HG03439 (cell line): ENCODE results near the gene XPR1.
"Not testable (repeated sequence)": the region's sequence is repeated elsewhere in the genome, so short reads cannot be mapped to it uniquely, and the experiment has no call there.

Source experiments
- ATAC-seq: cut with Tn5 transposase; IDR thresholded peaks from one replicate; pipeline ENCODE4 v1.9.1; 2021; ENCODE audit warnings: mild to moderate bottlenecking, moderate library complexity; ENCODE audit not compliant: unreplicated experiment

Gene XPR1

DNA sequence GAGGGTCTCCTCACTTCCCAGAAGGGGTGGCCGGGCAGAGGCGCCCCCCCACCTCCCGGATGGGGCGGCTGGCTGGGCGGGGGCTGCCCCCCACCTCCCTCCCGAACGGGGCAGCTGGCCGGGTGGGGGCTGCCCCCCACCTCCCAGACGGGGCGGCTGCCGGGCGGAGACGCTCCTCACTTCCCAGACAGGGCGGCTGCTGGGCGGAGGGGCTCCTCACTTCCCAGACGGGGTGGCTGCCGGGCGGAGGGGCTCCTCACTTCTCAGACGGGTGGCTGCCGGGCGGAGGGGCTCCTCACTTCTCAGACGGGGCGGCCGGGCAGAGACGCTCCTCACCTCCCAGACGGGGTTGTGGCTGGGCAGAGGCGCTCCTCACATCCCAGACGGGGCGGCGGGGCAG lies 78.9 kb downstream of the XPR1 start:
- ATAC-seq = not testable (repeated sequence)

DNA sequence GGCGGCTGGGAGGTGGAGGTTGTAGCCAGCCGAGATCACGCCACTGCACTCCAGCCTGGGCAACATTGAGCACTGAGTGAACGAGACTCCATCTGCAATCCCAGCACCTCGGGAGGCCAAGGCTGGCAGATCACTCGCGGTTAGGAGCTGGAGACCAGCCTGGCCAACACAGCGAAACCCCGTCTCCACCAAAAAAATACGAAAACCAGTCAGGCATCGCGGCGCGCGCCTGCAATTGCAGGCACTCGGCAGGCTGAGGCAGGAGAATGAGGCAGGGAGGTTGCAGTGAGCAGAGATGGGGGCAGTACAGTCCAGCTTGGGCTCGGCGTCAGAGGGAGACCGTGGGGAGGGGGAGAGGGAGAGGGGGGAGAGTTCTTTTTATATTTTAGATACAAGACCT lies 79.4 kb downstream of the XPR1 start:
- not testable (repeated sequence) for ATAC-seq

DNA sequence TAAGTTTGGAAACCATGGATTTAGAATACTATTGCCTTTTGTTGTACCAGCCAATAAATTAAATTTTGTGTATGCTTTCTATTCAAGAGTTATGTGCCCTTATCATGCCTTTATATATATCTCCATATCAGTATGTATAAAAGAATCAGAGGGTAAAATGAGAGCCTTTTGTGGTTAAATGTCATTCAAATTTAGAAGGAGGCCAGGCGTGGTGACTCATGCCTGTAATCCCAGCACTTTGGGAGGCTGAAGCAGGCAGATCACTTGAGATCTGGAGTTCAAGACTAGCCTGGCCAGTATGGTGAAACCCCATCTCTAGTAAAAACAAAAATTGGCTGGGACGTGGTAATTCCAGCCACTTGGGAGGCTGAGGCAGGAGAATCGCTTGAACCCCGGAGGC lies 88.9 kb downstream of the XPR1 start:
- no peak for ATAC-seq

DNA sequence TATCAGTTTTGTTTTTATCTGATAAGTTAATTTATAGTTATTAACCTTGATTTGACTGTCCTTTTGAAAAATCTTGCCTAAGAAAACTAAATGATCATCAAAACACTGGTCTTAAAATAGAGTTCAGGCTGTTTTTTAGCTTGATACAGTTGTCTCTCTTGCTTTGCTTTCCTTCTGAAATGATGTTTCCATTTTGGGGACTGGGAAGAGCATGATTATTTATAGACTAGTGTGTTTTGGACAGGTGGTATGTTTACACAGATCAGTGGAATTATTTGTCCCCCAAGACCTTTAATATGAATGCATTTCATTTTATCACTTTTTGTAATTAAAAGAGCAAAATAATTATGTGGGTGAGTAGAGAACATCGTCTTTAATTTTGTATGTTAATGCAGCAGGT lies 90.8 kb downstream of the XPR1 start:
- no peak for ATAC-seq

DNA sequence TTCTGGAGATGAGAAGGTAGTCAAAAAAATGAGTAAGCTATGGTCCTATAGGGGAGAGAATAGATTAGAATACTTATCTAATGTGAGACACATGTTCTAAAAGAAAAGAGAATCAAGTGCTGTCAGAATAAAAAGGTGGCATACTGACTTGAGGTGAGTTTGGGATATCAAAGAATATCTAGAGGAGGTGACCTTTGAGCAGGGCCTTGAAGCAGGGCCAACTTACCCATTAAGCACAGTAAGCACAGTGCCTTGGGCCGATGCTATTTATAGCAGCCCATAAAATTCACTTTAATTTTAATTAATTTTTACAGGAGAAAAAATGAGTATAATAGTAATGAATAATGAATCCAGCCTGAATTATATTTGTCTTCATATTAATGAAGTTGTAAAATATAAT lies 92.2 kb downstream of the XPR1 start:
- no peak for ATAC-seq

DNA sequence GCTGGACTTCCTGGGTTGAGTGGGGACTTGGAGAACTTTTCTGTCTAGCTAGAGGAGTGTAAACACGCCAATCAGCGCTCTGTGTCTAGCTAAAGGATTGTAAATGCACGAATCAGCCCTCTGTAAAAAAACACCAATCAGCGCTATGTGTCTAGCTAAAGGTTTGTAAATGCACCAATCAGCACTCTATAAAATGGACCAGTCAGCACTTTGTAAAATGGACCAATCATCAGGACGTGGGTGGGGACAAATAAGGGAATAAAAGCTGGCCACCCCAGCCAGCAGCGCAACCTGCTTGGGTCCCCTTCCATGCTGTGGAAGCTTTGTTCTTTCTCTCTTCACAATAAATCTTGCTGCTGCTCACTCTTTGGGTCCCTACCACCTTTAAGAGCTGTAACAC lies 94.2 kb downstream of the XPR1 start:
- not testable (repeated sequence) for ATAC-seq

DNA sequence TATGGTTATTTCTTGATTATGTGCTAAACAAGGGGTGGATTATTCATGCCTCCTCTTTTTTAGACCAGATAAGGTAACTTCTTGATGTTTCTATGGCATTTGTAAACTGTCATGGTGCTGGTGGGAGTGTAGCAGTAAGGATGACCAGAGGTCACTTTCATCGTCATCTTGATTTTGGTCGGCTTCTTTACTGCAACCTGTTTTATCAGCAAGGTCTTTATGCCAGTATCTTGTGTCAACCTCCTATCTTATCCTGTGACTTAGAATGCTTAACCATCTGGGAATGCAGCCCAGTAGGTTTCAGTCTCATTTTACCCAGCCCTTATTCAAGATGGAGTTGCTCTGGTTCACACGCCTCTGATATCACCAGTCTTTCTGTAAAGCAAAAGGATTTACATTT lies 95.9 kb downstream of the XPR1 start:
- ATAC-seq = not testable (repeated sequence)

DNA sequence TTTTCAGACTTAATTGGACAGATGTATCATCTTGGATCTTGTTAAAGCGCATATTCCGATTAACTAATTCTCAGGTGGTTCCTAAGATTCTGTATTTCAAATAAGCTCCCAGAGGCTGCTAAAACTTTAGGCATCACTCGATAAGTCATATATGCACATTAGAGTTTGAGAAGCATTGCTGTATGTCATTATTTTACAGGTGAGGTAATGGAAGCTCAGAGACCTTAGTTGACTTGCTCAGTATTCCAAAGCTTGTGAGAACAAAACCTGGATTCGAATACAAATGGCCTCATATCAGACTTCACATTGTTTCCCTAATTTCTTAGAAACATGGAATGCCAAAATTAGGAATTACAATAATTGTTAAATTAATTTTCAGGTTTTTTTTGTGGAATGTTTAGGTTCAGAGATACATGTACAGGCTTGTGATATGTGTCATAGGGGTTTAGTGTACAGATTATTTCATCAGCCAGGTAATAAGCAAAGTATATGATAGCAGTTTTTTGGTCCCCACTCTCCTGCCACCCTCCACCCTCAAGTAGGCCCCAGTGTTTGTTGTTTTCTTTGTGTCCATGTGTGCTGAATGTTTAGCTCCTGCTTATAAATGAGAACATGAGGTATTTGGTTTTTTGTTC lies 96.8 kb downstream of the XPR1 start:
- no peak for ATAC-seq

DNA sequence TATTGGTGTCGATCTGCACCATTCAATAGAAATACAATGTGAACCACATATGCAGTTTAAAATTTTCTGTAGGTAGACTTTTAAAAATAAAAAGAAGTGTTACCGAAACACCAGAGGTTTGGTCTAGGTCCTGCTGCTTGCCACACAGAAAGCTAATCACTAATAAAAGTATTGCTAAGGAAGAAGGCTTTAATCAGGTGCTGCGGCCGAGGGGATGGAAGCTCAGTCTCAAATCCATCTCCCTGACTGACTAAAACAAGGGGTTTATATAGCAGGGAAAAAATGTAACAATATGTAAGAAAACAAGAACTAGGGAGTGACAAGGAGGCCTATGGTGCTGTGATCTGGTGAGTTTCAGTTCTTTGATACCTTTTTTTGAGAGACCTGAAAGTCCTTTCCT lies 99.3 kb downstream of the XPR1 start:
- no peak for ATAC-seq

DNA sequence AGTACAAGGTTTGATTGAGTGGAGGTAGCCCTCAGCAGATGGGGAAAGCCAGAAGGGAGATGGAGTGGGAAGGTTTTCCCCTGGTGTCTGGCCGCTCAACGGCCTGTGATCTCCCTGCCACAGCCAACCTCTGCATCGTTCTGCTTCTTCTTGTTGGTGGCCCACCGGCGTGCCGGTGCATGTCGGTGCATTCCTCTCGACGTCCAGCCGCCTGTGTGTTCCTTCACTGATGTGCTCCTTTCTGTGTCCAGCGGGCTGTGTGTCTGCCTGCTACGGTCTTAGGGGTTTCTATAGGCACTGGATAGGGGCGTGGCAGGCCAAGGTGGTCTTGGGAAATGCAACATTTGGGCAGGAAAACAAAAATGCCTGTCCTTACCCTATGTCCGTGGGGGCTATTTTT lies 101.0 kb downstream of the XPR1 start:
- ATAC-seq = no peak

DNA sequence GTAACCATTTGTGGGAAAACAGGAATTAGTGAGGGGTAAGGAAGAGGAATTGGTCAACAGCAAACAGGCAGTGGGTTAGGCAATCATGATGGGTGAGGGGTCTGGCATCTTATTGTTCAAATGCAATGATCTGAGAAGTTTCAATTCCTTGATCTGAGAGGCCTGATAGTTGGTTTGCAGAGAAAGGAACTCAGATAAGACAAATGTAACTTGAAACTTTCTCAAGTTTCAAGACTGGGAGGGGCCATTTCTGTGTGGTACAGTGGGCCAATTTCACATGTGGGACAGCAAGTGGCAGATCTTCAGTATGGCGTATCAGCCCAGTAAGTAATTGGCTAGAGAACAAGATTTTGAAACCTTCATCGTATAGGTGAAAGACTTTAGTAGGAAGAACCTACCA lies 102.5 kb downstream of the XPR1 start:
- ATAC-seq = no peak

DNA sequence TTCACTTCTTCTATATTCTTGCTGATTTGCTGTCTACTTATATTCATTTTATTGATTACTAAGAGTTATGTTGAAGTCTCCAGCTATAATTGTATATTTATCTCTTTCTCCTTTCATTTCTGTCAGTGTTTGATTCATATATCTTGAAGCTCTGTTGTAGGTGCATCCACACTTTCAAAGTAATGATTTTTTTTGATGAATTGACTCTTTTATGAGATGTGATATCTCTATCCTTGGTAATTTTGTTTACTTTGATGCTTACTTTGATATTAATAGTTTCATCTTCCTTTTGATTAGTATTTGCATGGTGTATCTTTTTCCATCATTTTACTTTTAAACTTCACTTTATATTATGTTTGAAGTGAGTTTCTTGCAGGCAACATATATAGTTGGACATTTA lies 110.8 kb downstream of the XPR1 start:
- ATAC-seq = no peak

DNA sequence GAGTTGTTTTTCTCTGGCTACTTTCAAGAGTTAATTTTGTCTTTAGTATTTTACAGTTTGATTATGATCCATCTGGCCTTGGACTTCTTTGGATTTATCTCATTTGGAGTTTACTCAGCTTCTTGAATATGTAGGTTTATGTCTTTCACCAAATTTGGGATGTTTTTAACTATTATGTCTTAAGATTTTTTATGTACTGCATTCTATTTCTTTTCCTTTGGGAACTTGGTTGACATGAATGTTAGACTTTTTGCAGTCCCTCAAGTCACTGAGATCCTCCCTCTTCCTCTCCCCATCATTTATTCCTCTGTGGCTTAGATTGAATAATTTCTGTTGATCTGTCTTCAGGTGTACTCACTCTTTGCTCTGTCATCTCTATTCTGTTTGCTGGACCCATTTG lies 112.0 kb downstream of the XPR1 start:
- ATAC-seq = no peak

DNA sequence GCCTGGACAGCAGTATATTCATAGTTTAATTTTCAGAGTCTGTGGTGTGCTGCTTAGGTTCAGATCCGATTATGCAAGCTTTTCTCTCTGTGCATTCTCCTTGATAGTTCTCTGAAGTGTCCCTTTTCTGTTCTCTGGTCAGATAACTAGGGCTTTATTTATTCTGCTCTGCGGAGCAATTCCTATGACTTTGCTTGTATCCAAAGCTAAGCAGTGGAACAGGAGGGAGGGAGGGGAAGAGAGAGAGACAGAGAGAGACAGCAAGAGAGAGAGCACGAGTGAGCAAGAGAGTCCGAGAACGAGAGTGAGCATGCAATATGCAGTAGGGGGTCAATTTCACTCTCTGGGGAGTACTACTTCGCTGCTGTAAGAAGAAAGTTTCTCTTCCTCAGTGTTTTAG lies 113.3 kb downstream of the XPR1 start:
- ATAC-seq = no peak

DNA sequence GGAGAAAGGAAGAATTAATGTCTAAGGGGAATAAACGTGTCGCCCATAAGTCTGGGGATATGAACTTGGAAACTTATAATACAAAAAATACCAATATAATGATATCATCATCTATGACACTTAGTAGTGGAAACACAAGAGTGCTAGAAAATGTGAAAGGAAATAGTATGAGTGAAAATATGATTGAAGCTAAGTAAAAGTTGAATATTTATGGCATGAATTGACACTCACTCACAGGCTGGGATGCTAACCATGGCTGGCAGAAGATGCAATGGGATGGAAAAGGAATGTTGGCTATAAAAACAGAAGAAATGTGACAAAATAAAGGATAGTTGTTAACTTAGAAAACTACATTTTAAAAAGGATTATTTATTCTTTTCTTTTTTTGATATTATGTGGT lies 120.1 kb downstream of the XPR1 start:
- no peak for ATAC-seq

DNA sequence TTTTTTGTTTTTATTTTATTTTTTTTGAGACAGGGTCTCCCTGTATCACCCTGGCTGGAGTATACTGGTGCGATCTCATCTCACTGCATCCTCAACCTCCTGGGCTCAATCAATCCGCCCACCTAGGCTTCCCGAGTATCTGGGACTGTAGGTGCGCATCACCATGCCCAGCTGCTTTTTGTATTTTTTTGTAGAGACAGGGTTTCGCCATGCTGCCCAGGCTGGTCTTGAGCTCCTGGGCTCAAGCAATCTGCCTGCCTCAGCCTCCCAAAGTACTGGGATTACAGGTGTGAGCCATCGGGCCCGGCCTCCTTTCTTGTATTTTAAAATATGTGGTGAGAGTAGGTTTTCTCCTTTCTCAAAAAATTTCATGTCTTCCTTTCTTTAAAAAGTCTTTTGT lies 122.6 kb downstream of the XPR1 start:
- no peak for ATAC-seq

DNA sequence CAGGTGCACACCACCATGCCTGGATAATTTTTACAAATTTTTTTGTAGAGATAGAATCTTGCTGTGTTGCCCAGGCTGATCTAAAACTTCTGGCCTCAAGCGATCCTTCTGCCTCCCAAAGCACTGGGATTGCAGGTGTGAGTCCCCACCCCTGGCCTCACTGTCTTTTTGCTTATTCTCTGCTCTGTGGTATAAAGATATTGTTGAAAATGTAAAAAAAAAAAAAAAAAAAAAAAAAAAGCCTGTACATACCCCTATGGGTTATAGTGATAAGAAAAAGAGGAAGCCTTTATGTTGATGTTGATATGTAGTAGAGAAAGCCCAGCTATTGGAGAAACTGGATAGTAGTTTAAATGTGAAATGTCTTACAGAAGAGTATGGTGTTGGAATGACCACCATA lies 125.8 kb downstream of the XPR1 start:
- no peak for ATAC-seq

DNA sequence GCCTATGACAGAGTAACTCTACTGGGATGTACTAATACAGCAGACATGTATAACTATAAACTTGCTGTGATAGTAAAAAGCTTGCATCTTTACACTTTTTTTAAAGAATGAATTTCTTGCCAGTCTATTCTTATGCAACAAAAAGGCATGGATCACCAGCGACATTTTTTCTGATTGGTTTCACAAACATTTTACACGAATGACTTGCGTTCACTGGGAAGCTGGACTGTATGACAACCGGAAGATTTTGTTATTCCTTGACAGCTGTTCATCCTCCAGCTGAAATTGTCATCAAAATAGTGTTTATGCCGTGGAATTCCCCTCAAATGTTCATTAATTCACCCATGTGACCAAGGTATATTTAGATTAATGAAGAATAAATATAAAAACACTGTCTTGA lies 131.0 kb downstream of the XPR1 start:
- no peak for ATAC-seq

DNA sequence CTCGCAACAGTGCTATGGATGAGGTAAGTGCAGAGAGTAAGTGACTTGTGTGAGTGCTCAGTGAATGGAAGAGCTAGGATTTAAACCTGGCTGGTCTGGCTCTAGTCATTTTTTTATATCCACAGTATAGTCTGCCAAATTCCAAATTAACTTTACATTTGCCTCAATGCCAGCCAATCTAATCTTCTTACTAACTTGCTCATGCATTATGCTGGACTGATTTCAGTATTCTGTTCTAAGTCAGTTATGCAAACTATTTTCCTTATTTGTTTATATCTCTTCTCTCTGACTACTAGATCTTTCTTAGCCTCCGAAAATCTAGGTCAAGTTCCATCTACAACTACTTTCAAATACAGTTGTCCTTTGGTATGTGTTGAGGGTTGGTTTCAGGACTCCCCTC lies 133.3 kb downstream of the XPR1 start:
- ATAC-seq = no peak

DNA sequence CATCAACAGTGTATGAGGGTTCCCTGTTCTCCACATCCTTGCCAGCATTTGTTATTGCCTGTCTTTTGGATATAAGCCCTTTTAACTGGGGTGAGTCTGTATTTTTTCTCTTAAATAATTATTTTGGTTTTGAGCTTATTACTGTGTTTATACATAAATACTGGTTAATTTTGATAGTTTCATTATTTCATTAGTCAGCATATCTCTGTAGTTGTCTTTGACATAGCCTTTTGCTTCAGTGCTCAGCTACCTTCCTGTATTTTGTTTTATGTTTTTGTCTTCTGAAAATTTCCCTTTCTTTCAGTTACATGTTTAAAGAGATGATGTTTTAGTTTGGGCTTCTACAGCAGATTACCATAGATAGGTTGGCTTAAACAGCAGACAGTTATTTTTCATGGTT lies 138.1 kb downstream of the XPR1 start:
- no peak for ATAC-seq

DNA sequence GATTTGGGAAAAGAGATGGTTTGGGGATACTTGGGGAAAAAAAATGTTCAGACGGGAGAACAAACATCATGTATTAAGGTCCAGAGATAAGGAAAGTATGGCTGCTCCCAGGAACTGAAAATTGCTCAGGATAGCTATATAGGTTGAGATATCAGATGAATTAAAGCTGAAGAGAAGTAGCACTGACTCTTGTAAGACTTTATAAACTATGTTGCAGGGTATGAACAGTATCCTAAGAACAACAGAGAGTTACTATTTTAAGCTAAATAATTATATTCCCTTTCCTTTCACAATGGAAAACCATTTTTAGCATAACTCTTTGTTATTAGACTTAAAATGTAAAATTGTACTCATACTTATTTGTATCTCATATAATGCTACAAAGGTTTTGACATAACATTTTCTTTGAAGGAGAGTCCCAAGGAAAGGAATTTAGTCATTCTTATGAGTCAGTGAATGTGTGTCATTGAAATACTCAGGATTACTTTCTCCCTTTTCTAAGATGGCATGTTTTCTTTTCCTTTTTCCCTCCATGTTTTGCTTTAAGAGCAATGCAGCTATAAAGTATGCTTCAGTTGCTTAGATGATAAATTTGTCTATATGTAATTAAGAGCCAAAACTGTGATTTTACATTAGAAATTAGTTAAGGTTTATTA lies 141.5 kb downstream of the XPR1 start:
- no peak for ATAC-seq

DNA sequence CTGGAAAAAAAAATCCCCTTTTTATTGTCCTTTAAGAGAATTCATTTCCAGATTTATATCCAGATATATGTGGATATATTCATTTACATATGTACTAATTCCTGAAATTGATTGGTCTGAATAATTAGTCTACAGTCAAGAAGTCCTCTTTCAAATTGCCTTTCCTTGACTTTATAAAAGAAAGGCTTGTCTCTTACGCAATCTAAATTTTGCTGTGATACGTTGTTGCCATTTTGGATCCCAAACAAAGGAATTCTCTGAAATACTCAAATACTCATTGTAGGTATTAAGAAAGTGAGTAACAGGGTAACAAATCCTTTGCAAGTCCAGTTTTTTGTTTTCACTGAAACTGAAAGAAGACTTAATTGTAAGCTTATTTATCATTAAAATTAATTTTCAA lies 144.0 kb downstream of the XPR1 start:
- ATAC-seq = no peak

DNA sequence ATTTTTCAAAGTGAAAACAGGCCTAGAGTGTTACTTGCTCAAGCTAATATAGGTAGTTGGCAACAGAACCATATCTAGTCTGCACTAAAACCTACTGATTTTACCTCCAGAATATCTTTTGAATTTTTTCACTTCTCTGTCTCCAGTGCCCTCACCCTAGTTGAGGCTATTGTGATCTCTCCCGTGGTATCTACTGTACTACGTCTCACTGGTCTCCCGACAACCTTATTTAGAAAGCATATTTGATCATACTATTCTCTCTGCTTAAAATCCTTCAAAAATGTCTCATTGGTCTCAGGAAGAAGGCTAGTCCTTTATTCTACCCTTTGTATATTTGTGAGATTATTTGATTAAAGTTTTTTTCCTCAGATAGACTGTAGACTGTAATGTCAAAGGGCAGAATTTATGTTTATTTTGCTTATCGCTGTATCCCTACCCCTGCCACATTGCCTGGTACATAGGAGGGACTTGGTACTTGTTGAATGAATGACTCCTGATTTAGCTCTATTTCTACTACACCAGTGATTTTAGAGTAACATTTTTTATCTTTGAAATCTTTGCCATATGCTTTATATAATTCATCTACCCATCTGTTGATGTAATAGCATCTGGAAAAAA lies 145.4 kb downstream of the XPR1 start:
- no peak for ATAC-seq
